GM19455 (cell line): ENCODE results near the gene ARHGEF10L.

Experiments
- ATAC-seq: cut with Tn5 transposase; IDR thresholded peaks from one replicate; pipeline ENCODE4 v1.9.1; 2021; ENCODE audit not compliant: unreplicated experiment

Gene ARHGEF10L

DNA sequence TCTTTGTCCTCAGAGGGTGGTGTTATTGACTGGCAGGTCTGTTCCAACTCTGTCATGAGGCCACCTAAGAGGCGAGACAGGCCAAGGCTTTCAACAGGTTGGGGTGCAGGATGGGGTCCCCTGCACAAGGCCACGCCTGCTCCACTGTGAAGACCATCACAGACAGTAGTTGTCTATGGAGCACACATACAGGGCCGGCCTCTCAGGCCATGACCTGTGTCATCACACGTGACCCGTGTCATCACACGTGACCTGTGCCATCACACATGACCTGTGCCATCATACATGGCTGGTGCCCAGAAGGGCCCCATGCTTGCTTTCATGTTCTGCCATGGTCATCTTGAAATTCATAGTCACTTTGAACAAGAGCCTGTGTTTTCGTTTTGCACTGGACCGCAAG lies 91.9 kb downstream of the ARHGEF10L start:
- no peak for ATAC-seq

DNA sequence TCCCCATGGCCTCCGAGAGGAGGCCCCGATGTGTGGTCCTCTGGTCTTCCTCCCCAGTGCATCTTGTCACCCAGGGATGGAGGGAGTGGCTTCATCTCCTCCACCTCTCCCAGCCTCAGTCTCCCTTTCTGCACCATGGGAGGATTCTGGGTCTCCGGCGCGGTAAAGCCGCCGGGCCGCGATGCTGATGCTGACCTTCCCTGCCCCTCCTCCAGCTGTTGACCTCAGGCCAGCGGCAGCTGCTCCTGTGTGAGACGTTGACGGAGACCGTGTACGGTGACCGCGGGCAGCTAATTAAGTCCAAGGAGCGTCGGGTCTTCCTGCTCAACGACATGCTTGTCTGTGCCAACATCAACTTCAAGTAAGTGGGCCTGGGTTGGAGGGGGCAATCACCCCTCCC lies 92.6 kb downstream of the ARHGEF10L start:
- ATAC-seq = no peak

DNA sequence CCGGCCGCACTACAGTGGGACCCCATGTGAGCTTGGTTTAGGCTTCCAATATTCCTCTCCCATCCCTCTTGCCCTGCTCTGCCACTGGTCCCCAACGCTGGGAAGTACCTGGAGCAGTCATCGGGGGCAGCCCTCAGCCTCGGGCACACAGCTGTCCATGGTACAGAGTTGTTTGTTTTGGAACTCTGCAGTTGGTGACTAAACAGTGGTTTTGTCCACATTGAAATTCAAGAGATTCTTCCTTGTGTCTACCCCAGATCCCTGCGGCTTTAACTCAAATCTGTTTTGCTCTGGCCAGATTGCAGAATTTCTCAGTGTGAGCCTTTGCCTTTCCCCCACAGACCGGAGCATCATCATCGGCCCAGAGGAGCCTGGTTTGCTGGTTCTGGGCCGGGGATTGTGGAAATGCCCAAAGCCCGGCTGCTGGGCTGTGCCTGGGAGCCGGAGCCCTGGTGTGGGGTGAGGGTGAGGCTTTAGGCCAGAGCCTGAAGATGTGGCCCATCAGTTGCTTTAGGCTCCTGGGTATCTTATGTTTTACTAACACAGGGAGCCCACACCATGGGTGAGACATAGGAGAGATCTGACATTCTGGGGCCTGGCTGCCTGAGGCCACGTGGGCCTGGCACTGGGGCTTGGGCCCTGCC lies 93.2 kb downstream of the ARHGEF10L start:
- ATAC-seq = no peak

DNA sequence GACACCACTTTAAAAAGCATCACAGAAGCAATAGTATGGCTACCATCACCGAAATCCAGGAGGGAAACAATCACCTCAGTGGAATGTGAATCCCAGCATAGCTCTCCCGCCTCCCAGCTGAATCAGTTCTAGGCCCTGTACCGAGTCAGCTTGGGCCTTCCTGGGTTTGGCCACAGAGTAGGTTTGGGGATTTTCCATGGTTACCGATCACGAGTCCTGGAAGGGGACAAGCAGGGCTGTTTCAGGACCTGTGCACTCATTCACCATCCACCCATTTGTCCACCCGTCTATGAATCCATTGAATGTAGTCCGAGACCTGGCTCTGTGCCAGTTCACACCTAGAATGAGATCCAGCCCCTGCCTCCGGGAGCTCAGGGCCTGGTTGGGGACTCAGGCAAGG lies 94.2 kb downstream of the ARHGEF10L start:
- no peak for ATAC-seq

DNA sequence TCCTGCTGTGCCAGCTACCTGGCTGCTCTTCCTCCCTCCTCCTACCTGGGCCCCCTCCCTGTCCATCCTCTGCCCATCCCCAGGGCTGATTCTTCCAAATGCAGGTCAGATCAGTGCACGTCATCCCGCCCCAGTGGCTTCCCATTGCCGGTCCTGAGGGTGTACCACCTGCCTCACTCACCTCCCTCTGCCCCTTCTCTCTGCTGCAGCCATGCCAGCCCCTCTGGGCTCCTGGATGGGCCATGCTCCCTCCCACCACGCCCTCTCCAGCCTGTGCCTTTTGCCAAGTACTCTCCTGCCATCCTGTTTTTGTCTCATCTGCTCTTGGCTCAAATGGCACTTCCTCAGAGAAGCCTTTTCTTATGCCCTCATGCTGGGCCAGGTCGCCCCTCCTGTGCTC lies 95.8 kb downstream of the ARHGEF10L start:
- no peak for ATAC-seq

DNA sequence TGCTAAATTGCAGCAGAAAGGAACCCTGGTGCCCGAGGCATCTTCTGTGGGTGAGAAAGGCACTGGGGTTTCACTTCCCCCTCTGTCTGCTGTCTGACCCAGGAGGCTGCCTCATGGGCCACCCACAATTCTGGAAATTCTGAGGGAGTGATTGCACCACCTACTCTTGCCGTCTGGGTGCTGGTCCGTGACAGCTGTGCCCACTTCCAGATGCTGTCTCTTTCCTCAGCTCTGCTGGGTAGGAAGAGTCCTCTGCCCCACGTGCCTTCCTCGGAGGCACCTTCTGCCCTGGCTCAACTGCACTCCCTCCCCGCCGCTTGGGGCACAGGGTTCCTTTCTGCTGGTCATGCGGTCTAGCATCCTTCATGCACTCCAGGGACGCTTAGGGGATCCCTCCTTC lies 96.3 kb downstream of the ARHGEF10L start:
- no peak for ATAC-seq

DNA sequence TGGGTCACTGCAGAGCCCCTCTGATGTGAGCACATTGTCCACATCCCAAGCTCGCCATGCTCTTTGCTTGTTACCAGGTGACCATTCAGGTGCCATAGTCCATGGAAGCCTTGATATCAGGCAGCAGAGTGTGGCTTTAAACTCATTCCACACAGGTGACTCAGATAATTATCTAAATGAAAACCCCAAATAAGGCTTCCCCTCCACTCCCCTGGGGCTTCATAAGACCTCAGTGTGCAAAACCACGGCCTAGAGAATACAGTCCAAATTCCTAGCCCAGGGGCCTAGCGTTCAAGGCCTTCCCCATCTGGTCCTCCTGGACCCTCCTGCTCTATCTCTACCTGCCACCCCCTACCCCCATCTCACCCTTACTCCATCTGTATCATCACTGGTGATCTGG lies 97.1 kb downstream of the ARHGEF10L start:
- no peak for ATAC-seq

DNA sequence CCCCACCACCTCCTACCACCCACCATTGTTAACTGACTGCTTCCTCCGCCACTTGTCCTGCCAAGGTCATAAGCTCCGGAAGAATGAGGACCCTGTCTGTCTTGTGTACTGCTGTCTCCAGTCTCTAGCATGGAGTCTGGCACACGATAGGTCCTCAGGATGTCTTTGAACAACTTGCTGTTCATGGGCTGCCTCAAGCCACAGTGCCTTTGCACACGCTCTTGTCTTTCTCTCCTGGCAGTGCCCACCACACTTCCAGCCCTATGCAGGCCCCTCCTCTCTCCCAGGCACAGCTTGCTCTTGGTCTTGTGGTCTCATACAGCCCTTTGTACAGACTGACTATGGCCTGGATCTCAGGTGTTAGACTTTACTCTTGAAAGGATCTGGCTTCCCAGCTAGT lies 97.6 kb downstream of the ARHGEF10L start:
- ATAC-seq = no peak

DNA sequence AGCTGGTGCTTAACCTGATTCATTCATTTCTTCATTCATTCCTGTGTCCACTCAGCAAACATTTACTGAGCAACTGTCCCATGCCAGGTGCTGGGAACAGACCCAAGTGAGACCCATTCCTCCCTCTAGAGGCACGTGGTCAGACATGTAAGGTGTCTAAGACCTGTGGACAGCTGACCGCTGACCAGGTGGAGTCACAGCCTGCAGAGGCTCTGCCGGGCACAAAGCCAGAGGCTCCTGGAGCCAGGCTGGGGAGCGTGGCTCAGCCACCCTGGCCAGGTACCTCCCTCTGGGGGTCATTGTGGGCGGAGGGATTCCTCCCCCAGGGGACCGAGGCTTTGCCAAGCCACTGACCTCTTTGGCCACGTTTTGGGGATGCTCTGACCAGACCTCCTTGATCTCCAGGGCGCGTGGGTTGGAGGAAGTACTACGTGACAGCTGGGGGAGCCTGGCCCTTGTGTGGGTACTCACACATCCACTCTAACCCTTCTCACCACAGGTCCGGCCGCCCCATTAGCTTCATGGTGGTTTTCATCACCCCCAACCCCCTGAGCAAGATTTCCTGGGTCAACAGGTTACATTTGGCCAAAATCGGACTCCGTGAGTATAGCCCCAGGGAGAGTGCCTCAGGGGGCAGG lies 100.3 kb downstream of the ARHGEF10L start:
- ATAC-seq = no peak

DNA sequence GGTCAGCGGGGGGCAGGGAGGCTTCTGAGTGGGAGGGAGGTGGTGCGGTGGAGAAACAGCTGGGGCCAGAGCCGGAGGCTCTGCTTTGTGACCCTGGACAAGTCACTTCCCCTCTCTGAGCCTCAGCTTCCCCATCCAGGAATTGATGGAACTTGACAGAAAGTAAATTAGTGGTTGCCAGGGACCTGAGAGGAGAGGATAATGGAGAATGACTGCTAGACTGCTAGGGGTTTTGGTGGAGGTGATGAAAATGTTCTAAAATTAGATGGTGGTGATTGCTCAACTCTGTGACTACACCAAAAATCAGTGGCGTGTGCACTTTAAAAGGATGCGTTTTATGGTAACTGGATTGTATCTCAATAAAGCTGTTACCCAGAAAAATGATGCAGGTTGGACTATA lies 100.9 kb downstream of the ARHGEF10L start:
- ATAC-seq = no peak

DNA sequence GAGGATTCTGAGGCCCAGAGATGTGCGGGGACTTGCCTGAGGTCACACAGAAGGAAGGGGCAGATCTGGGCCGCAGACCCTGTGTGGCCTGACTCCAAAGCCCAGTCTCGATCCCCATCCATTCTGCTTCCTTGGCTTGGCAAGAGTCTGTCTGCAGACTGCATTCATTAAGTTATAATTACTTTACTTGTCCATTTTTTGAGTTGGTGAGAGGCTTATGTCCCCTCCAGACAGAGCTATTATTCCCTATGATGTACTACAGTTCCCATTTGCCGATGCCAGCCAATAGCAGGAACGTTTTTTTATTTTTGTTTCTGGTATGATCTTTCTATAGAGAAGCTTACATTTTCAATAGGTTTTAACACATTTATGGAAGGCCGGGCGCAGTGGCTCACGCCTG lies 101.5 kb downstream of the ARHGEF10L start:
- ATAC-seq = no peak

DNA sequence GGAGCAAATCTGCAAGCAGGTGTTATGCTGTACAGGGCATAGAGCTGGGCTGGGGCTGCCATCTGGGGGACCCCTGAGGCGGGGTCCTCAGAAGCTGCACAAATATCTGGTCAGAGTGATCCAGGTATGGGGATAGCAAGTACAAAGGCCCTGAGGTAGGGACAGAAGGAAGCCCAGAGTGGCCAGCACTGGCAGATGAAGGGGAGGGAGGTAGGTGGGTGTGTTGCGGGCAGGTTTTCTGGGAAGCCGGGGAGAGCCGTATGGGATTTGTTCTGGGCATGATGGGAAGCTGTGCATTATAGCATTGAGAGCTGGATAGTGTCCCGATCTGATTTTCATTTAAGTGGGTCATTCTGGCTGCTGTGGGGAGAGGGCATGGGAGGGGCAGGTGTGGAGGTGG lies 102.7 kb downstream of the ARHGEF10L start:
- no peak for ATAC-seq

DNA sequence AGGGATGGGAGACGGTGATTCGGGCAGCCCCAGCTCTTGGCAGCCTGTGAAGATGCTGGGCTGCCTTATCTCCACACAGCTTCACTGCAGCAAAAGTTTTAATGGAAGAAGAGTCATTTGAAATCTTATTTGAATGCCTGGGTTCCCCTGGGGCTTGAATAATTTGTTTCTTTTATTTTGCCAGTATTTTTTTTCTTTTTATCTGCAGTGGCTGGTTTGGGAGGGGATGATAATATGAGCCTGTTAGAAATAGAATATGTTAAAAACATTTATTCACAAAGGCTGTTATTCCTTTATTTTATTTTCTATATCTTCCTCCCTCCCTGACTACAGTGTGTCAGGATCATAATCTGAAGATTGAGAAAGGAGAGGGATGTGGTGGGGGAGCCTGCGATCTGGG lies 103.4 kb downstream of the ARHGEF10L start:
- no peak for ATAC-seq

DNA sequence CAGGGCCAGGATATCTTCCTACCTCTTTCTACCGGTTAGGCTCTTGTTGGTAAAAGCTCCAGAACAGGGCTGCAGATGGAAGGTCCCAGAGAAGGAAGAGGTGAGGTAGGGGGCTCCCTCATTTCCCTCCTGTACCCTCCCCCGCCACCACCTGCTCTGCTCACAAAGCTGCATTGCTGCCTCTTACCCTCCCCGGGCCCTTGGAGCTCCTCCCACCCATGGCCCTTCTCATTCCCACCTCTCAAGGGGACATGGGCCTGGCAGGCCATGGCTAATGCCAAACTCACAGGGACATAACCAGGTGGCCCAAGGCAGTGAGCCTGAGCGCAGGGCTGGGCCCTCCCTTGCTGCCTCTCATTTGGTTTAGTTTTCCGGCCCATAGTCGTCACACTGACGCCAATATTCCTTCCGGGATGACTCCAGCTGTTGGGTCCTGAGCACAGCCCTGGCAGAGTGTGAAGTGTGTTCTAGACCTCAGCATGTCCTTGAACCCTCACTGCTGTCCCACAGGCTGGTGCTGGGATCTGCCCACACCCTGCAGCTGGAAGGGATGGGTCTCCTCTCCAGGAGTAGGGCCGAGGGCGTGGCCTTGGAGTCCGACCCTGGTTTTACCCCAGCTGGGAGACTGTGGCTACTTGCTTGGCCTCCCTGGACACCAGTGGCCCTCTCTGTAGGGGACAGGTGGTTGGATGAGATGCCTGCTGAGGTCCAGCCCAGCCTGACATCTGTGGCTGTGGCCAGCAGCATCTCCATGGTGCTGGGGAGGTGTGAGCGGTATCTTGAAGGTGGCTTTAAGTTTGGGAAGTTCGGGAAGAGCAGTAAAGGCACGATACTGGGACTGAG lies 104.6 kb downstream of the ARHGEF10L start:
- no peak for ATAC-seq

DNA sequence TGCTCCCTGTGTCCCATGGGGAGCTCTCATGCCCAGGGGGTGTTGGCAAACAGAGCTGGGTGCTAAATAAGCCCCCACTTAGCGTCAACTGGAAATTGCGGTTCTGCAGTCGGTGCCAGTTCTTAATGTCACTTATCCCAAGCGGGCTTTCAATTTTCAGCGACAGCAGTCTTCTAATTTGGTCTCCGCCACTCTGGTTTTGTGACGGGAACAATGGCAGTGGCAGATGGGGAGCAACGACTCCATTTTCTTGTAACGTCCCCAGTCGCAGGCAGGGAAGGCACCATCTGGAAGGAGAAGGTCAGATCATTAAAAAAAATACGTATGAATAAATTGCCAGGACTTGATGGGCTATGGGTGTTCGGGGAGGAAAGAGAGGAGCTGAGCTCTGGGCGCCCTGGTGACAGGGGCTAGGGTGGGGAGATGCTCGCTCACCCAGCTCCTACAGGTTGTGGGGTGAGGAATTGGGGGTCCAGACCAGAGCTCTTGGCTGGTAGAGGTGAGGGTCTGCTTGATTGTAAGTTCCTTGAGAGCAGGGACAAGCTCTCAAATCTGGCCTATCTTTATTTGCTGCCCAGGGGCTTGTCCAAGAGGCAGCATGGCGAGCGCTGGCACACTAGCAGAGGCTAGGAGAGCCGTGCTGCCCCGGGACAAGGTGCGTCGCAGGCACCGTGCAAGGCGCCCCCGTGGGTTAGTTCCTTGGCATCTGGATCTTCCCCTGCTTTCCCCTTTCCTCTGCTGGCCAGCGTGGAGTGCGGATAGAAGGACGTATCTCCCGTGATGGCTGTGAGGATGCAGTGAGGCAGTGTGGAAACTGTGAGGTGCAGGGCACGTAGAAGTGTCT lies 105.8 kb downstream of the ARHGEF10L start:
- ATAC-seq = no peak

DNA sequence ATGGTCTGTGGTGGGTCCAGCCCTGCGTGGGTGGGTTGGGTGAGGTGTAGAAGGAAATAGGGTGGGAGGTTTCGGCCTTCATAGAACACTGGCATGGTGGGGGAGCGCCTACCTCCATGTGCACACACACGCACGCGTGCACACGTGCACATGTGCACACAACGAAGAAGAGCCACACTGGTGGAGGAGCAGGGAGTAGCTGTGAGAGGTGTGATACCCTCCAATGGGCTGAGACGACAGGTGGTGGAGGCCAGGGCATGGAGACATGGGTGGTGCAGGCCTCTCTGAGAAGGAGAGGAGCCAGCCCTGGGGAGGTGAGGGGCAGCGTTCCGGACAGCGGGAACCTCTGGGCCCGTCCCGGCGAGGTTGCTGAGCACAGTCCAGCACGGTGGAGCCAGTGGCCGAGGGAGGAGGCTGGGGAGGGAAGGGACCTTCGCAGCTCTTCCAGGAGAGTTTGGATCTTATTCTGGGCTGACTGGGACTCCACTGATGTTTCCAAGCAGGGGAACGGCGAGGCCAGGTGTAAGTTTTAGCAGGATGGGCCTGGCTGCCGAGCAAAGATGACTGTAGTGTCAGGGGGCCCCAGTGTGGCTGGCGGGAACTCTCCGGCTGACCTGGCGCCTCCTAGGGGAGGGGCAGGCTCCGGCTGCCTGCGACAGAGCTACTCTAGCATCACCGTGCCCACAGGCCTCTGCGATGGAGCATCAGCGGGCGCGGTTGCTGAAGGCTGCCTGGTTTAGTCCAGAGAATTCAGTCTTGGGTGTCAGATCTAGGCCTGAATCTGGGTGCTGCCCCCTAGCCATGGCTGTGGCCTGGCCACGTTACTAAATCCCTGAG lies 107.2 kb downstream of the ARHGEF10L start:
- ATAC-seq = no peak

DNA sequence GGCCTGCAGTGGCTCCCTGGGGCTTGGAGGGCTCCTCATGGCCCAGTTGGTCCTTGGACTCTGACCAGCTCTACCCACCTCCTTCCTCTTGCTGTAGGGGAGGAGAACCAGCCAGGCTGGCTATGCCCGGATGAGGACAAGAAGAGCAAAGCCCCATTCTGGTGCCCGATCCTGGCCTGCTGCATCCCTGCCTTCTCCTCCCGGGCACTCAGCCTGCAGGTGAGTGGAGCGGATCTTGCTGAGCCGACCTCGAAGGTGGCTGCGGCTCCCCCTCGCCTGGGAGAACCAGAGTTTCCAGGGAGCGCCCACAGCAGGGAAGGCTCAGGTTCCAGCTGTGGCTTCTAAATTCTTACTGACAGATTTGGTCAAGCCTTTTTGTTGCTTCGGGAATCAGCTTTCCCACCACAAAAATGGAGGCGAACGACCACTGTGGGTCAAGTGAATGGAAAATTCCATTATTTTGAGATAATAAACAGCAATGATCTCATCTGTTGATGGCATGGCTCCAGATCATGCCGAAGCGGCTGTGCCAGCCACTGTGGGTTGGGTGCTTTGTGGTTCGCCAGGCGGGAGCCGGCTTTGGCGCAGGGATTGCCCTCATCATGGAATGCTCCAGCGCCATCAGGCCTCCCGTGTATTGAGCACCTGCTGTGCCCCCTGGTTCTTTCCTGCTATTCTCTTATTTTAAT lies 109.1 kb downstream of the ARHGEF10L start:
- ATAC-seq = no peak

DNA sequence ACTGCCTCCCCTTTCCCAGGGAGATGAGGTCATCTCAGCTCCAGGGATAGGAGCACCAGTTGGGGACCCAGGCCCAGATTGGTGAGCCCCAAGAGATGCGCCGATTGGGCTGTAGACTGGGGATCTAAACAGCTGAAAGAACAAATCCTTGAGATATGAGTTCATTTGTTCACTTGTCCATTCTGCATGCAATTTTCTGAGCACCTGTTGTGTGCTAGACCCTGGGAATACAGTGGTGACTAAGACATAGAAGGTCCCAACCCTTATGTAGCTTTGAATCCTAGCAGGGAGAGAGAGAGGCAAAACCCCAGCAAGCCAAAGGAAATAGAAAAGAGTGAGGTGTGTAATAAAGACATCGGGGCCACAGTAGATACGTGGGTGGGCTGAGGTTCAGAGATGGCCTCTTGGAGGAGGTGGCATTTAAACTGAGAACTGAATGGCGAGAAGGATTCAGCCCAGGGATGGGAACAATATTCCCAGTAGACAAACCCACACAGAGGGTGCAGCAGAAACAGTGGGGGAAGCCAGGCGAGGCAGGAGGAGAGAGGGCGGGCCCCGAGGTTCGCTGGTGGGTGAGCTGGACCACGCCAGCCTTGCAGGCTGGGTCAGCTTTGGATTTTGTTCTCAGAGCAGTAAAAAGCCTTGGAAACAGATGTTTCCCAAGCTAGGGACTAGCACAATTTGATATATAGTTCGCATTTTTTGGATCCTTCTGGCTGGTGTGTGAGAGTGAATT lies 110.0 kb downstream of the ARHGEF10L start:
- no peak for ATAC-seq

DNA sequence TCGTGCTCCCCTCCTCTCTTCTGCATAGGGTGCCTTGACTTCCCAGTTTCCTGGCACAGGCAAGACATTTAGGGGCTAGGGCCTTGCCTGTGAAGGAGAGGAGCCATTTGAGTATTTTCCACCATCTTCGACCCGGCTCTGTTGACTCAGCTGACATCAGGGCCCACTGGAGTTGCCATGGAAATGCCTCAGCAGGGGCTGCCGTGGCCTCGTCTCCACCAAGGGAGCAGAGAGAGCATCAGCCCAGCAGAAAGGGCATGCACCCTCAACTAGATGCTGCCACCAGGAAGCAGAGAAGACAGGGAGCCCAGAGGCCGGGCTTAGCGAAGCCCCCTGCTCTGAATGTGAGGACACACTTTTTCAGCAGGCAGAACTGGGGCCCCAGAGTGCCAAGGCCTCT lies 113.8 kb downstream of the ARHGEF10L start:
- ATAC-seq = no peak
